K562 (cell line): Measurements from ENCODE around the gene TRIM38. TPM values are rescaled to one million over a fixed set of nuclear protein-coding genes. Genes with fewer than 3 reads are reported as not detected.

Experiments used
- CHCHD3 ChIP-seq: fragments of 250-450 bp; sonication (Bioruptor Pico); IDR thresholded peaks from 2 replicates; pipeline ENCODE4 v2.1.2; 2022; ENCODE audit warnings: mild to moderate bottlenecking
- DNMT1 ChIP-seq: fragments of 450-650 bp; IDR thresholded peaks from 2 replicates; pipeline ENCODE4 v1.6.1; 2016; ENCODE audit warnings: antibody characterized with exemption, mild to moderate bottlenecking
- E2F3 ChIP-seq: fragments of 250-450 bp; sonication (Bioruptor Pico); IDR thresholded peaks from 2 replicates; pipeline ENCODE4 v1.4.0; 2020; ENCODE audit warnings: mild to moderate bottlenecking
- LARP7 ChIP-seq: fragments of 450-650 bp; IDR thresholded peaks from 2 replicates; pipeline ENCODE4 v1.6.1; 2016
- MAZ ChIP-seq, 2 experiments: fragments of 450-650 bp in 1 of 2; sonication (generic) in 1 of 2; formaldehyde crosslinking; IDR thresholded peaks in 1 of 2; conservative IDR thresholded peaks in 1 of 2; 2 replicates each; pipeline versions ENCODE4 v1.4.0 to v1.5.0; 2020; ENCODE audit warnings: mild to moderate bottlenecking in 1 of 2, missing genetic modification reagents in 1 of 2
- MLX ChIP-seq, 2 experiments: fragments of 450-650 bp in 1 of 2; sonication (generic) in 1 of 2; formaldehyde crosslinking; conservative IDR thresholded peaks; 2 replicates each; pipeline versions ENCODE4 v1.4.0 to v1.8.1; 2020 to 2022; ENCODE audit warnings: mild to moderate bottlenecking in 1 of 2, missing genetic modification reagents in 1 of 2
- RREB1 ChIP-seq: fragments of 250-450 bp; sonication (Bioruptor Pico); IDR thresholded peaks from 2 replicates; pipeline ENCODE4 v1.4.0; 2020
- THAP12 ChIP-seq: fragments of 250-450 bp; sonication (Bioruptor Pico); IDR thresholded peaks from 2 replicates; pipeline ENCODE4 v1.9.0; 2021; ENCODE audit warnings: mild to moderate bottlenecking, inconsistent platforms
- THRA ChIP-seq: fragments of 450-650 bp; IDR thresholded peaks from 2 replicates; pipeline ENCODE4 v1.6.1; 2017; ENCODE audit warnings: mild to moderate bottlenecking, moderate library complexity
- TOE1 ChIP-seq, 2 experiments: fragments of 450-650 bp in 1 of 2; sonication (generic) in 1 of 2; formaldehyde crosslinking in 1 of 2; IDR thresholded peaks; 2 replicates each; pipeline versions ENCODE4 v1.7.1 to v1.8.0; 2016 to 2022; ENCODE audit warnings: borderline replicate concordance in 2 of 2, mild to moderate bottlenecking in 2 of 2, antibody characterized with exemption in 1 of 2, inconsistent platforms in 1 of 2, low read depth in 1 of 2, missing genetic modification reagents in 1 of 2, moderate library complexity in 1 of 2
- U2AF2 ChIP-seq: fragments of 200-400 bp; formaldehyde crosslinking; optimal IDR thresholded peaks from 2 replicates; pipeline ENCODE3; 2017; ENCODE audit warnings: low read depth, mild to moderate bottlenecking, low read length
- USF2 ChIP-seq: sonication (generic); formaldehyde crosslinking; IDR thresholded peaks from 2 replicates; pipeline ENCODE4 v1.5.0; 2020; ENCODE audit warnings: missing genetic modification reagents
- ZBTB8A ChIP-seq: fragments of 450-650 bp; IDR thresholded peaks from 2 replicates; pipeline ENCODE4 v1.6.1; 2018; ENCODE audit warnings: mild to moderate bottlenecking, moderate library complexity; ENCODE audit not compliant: partially characterized antibody
- ZNF76 ChIP-seq: fragments of 250-450 bp; sonication (Bioruptor Pico); IDR thresholded peaks from 2 replicates; pipeline ENCODE4 v1.4.0; 2020; ENCODE audit warnings: mild to moderate bottlenecking, moderate library complexity, borderline replicate concordance
- polyA plus RNA-seq, 8 experiments: library from polyadenylated mRNA; depleted of rRNA in 4 of 8; stranded (reverse) in 5 of 8; unstranded in 3 of 8; fragments of >200 nt; fragmentation: Nextera tagmentation in 2 of 8; fragmentation: Illumina TruSeq in 1 of 8; extraction: Ambion mirVana in 2 of 8; extraction: Trizol in 1 of 8; gene quantifications; 2 replicates each; pipeline versions ENCODE4 v1.2.1 to v1.2.3, GENCODE V29; 2011 to 2014; ENCODE audit warnings: inconsistent platforms in 1 of 8, missing spikeins in 1 of 8
- total RNA-seq, 7 experiments: library from RNA; depleted of rRNA in 6 of 7; stranded (reverse); fragments of >200 nt in 6 of 7; fragmentation: Illumina TruSeq in 2 of 7; extraction: Trizol in 2 of 7; gene quantifications; 2 replicates each; pipeline versions ENCODE4 v1.2.1 to v1.2.3, GENCODE V29; 2011 to 2021; ENCODE audit warnings: low replicate concordance in 1 of 7

The TRIM38 gene
- total and polyA plus RNA-seq, 9 of the 15 experiments (the other 6 are each of a cell fraction or from before 2014, with no cell fraction given), result 1.7 to 6.7 (median 6.3) TPM

GRCh38 chr6:25962149-25963127, at the start of gene TRIM38 (continued):
- TF ChIP-seq E2F3 (CRISPR knock-in tag) (no peak), ZNF76 (CRISPR knock-in tag) (no peak), THAP12 (no peak), RREB1 (CRISPR knock-in tag) (no peak), TOE1 (IDR thresholded peaks at IDR 0.05; ENCODE audit: borderline replicate concordance) (peak; percentile 89; the same call in 1 of the 2 replicates), TOE1 (CRISPR knock-in tag; IDR thresholded peaks at IDR 0.05; ENCODE audit: borderline replicate concordance, low read depth) (no peak), CHCHD3 (CRISPR knock-in tag) (no peak), USF2 (no peak), U2AF2 (no peak), DNMT1 (no peak), LARP7 (no peak), THRA (no peak), ZBTB8A (no peak), MAZ (CRISPR knock-in tag; conservative IDR thresholded peaks at IDR 0.05 in 1 of 2, IDR thresholded peaks at IDR 0.05 in 1 of 2) (peak; percentile 15 to 59; a peak in 2 of 4 replicates), MLX (CRISPR knock-in tag; conservative IDR thresholded peaks at IDR 0.05) (no peak)
